ENCODE results near the gene KCNJ10.
"Not testable (repeated sequence)": the region's sequence is repeated elsewhere in the genome, so short reads cannot be mapped to it uniquely, and the experiment has no call there.

KCNJ10 gene

DNA sequence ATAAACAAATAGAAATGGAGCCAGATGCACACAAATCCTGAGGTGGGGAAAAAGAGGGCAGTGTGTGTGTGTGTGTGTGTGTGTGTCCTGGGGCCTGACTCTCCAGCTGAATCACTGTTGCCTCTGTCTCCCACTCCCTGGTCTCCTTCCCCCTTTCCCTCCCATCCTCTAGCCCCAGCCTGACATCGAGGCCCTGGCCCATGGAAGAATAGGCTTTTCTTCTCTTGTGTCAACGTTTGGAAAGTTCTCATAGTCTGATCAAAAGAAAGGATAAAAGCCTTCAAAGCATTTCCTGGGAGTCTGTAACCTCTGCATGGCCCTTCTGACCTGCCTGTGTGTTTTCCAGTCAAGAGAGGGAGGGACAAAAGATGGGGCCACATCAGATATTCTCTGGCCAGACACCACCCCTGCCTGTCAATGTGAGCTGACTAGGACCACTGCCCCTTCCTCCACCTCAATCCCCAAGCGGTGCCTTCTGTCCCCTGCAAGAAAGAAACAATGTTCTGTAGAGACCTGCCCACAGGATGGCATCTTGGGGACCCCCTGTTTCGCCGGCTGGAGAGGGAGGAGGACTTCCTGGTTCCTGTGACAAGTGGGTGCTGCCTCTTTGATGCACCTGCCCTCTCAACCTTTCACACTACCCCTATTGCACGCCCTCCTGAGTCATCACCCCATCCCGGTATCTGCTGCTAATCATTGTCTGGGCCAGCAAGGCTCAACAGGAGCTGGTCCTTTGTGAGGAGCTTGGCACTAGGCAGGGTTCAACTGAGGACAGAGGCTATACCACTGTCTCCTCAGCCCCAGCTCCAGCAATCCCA, 16.2 kb downstream of the KCNJ10 start:
- no peak for DNase-seq

- DNase-seq, result no peak
These were observed 17.0 kb downstream of the KCNJ10 start for GRCh38 chr1:160052936-160053335.

DNA sequence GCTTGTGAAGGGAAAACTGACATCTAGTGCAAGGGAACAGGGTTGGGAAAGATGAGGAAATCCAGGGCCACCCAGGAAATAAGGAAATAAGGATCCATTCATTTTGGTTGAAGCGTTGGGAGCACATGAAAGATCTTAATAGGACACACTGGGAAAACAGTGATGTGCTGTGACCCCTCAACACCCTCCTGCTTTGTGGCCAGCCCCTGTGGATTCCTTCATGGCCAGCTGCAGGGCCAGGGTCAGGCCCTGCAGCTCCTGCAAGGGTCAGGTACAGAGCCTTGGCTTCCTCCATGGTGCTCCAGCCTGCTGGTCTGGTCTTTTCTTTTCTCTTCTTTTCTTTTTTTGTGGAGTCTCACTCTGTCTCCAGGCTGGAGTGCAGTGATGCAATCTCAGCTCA, 19.3 kb downstream of the KCNJ10 start:
- no peak for DNase-seq

DNA sequence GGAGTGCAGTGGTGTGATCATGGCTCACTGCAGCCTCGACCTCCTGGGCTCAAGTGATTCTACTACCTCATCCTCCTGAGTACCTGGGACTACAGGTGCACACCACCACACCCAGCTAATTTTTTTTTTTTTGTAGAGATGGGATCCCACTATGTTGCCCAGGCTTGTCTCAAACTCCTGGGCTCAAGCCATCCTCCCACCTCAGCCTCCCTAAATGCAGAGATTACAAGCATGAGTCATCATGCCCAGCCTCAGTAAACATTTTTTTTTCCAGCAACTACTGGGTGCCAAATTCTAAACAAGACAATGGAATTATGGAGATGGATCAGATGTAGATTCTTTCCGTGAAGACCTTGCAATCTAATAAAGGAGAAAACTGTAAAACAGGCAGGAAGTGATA, 19.8 kb downstream of the KCNJ10 start:
- not testable (repeated sequence) for DNase-seq

DNA sequence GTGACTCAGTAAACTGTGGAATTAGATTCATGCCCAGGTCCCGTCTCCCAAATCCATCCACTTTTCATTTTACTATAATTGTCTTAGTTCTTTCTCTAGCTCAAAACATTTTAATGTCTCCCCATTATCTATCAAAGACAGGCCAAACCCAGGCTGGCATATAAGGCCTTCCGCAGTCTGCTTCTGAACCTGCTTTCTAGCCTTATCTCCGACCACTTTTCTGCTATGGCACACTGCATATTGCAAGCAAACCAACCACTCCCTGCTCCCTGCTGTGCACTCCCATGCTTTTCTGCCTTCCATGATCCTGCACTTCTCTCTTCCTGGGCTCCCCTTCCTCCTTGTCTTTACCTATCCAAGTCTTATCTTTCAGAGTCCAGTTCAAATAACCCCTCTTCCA, 20.9 kb downstream of the KCNJ10 start:
- no peak for DNase-seq

GRCh38 chr1:160048335-160048734, 21.6 kb downstream of the KCNJ10 start:
- DNase-seq, result no peak

GRCh38 chr1:160047111-160047991, 22.6 kb downstream of the KCNJ10 start:
- DNase-seq, result no peak

GRCh38 chr1:160046494-160047110, 23.4 kb downstream of the KCNJ10 start:
- DNase-seq, result peak; percentile 25

DNA sequence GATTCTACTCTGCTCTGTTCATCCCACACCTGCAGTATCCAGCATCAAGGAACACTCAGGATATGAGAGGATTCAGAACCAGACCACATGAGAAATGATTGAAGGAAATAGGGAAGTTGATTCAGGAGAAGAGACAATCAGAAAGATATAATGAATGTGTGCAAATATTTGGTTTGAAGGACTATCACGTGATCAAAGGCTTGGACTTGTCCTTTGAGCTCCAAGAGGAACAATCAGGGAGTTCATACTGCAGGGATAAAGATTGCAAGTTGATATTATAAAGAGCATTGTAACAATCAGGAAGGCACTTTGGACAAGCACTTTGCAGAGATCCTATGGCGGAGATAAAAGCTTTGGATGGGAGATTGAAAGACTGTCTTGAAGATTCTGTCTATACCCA, 24.3 kb downstream of the KCNJ10 start:
- DNase-seq, result no peak

DNA sequence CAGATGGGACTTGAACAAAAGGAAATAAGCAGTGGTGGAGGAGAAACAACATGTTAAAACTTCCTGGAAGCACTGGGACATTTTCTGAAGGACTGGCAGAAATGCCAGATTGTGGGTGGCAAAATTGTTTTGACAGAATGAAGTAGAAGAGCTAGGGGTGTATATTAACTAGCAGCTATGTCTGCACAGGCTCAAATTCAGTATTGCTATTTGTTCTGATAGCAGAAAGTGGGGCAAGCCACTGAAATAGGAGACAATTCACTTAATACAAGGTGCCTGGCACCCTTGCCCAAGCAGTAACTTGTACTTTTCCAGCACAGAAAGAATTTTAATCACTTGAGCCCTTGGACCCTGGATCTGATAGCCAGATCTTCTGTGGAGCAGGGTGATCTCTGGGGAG, 26.4 kb downstream of the KCNJ10 start:
- no peak for DNase-seq

- no peak for DNase-seq
These were observed 29.5 kb downstream of the KCNJ10 start for GRCh38 chr1:160040476-160040875.

- no peak for DNase-seq
These were observed 37.7 kb downstream of the KCNJ10 start for GRCh38 chr1:160032165-160032820.

DNA sequence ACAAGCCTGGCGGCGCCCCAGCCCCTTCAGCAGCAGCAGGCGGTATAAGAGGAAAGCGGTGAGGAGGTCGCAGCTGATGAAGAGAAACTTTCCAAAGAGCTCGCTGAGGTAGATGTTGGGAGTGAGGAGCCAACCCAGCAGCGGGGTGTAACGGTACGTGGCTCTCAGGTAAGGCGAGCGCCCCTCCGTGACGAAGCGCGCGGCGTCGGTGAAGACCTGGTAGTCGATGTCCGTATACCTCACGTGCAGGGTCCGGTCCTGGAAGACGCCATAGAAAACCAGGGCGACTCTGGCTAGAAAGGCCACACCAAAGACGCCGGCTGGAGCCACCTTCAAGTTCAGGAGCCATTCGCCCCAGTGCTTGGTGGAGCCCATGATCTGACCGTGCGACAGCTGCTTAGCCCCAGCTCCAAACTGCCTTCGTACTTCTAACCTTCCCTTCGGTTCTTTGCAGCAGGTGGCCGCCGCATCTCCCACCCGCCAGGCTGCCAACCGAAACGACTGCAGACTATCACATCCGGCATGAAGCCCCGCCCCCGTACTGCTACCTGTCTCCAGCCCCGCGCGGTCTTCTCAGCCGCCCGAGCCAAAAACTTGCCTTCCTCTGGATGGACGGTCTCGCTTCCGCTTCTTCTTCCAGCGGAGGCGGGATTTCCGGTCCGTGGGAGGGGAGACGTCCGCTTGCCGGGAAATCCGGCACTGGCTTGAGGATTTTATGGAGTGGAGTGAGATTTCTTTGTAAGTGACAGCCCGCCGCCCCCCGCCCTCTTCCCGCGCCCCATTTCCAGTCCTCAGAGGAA, 38.4 kb downstream of the KCNJ10 start, which contains the start of gene PIGM:
Gene PIGM, minus strand, starts transcription at position 626 of the 800 bp plus-strand sequence. Its CDS starts 251 bp downstream, at position 375.
- peak; percentile 91 for DNase-seq

DNA sequence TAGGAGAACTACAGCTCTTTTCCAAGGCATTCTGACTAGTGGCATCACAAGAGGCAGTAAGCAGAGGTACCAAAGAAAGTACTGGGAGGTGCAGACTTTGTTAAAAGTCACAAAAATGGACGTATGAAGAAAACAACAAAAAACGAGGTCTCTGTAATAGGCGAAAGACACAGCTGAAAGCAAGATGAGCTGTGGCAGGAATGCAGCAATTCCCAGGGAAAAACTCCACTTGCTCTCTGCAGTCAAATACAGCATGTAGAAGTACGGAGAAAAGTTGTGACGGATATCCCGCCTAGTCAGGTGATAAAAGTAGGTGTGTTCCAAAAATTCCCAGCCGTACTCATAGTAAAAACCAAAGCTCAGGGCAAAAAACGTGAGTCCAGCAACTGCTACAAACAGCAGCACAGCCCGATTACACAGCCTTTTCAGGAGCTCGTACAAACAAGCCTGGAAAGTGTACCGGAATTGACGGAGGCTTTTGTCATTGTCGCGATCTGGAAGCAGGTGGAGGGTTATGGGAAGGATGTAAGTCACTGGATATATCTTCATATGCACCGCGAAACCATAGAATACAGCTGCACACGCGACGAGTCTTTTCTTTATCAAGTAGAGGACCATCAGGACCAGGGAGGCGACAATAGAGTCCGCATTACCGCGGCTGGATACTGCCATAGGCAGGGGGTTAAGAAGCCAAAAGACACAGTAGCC, 39.1 kb downstream of the KCNJ10 start:
- DNase-seq, result no peak

- DNase-seq, result no peak
These were observed 41.5 kb downstream of the KCNJ10 start for GRCh38 chr1:160028426-160028825.

DNA sequence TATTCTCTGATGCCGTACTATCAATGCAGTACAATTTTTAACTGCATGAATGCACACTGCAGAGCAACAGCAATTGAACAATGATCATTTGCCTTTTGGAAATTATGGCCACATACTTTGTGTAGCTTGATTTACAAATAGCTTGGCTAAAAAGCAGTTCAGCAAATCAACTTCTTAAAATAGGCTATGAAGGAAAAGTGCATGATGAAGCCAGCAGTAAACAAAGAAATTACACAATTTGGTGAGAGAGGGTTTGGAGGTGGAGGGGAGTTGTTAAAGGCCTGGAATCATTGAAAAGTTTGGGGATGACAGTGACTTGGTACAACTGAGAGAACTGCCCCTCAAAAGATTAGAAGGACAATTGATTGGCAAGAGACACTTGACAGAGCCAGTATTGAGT, 44.6 kb downstream of the KCNJ10 start:
- no peak for DNase-seq

GRCh38 chr1:160024195-160024905, 45.6 kb downstream of the KCNJ10 start:
- DNase-seq, result no peak

- no peak for DNase-seq
These were observed 47.3 kb downstream of the KCNJ10 start for GRCh38 chr1:160022330-160023310.

DNA sequence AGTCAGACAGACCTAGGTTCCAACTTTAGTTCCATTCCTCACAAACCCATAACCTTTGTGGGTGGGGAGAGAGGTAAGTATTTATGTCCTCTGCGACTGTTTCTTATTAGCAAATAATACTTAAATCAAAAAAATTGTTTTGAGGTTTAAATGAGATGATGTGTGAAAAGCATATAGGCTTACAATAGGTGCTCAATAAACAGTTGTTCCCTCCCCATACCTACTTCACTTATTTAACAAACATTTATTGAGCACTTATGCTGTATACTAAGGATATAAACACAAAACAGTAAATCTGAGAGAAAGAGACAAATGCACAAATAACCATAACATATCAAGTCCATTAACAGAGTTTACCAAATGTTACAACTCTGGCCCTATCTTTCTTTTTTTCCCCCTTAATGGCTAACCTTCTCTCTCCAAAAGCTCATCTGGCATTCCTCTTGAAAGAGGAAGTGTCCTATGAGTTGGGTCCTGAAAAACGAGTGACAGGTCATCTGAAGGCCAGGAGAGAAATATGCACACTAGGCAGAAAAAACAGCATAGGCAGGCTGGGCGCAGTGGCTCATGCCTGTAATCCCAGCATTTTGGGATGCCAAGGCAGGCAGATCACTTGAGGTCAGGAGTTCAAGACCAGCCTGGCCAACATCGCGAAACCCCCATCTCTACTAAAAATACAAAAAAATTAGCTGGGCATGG, 48.4 kb downstream of the KCNJ10 start:
- DNase-seq, result no peak

All from fibroblast of skin of right biceps (primary cell).